HepG2 (cell line): ENCODE data around the gene SPSB2. TPM values are rescaled to one million over a fixed set of nuclear protein-coding genes. Genes with fewer than 3 reads are reported as not detected.
A peak's percentile ranks its signal among the peaks of the same experiment; 100 is the strongest.
"Not testable (repeated sequence)": the region's sequence is repeated elsewhere in the genome, so short reads cannot be mapped to it uniquely, and the experiment has no call there.

ENCODE experiments used
- ATAC-seq: fragments of 200-7000 bp; cut with Tn5 transposase; 3 replicates; pipeline ENCODE4 v1.9.1; 2020; ENCODE audit warnings: mild to moderate bottlenecking, moderate library complexity
- BruUV-seq: library from RNA; stranded (reverse); fragments of 400-500 nt; replicated peaks from 2 replicates; lab custom pipeline; 2021; lab: Mats Ljungman, UMichigan
- CTCF ChIA-PET: fragments of 300-600 bp; formaldehyde crosslinking; extraction: SDS; loops from one replicate; lab custom pipeline; 2021; ENCODE audit warnings: low total read pairs, inconsistent platforms, low intra/inter-chr PET ratio; lab: Yijun Ruan, JAX
- POLR2A ChIA-PET: fragments of 350-600 bp; sonication (Branson Sonifier 250); formaldehyde crosslinking; loops from one replicate; lab custom pipeline; 2020; ENCODE audit warnings: antibody characterized with exemption, inconsistent platforms; lab: Yijun Ruan, JAX
- DNase-seq: peaks from one replicate; pipeline ENCODE4 v3.0.0-alpha.2; 2015; ENCODE audit warnings: low spot score
- FAIRE-seq: peaks from 3 replicates; lab custom pipeline; 2011; peaks lifted over from hg19 to GRCh38; lab: Jason Lieb, UNC
- H2AFZ ChIP-seq: one replicate; pipeline ENCODE4 v1.6.1; 2011; ENCODE audit warnings: low read length, inconsistent platforms
- H3K27ac ChIP-seq: fragments of 300-600 bp; 3 replicates; pipeline ENCODE4 v1.8.0; 2011; ENCODE audit warnings: mixed run types, mild to moderate bottlenecking, mixed read lengths, low read length, inconsistent platforms; ENCODE audit not compliant: insufficient read depth; ENCODE audit errors: extremely low read length
- H3K27me3 ChIP-seq, 2 experiments: fragments of 200-600 bp in 1 of 2; 2 replicates in 1 of 2; 3 replicates in 1 of 2; pipeline versions ENCODE4 v1.6.0 to v1.8.0; 2011; ENCODE audit warnings: low read length in 2 of 2, mild to moderate bottlenecking in 2 of 2, moderate library complexity in 2 of 2, inconsistent platforms in 1 of 2; ENCODE audit not compliant: insufficient read depth in 2 of 2, control insufficient read depth in 1 of 2
- H3K36me3 ChIP-seq, 2 experiments: fragments of 200-600 bp in 1 of 2; replicated peaks in 1 of 2; 2 replicates in 1 of 2; 3 replicates in 1 of 2; pipeline versions ENCODE4 v1.5.1 to v1.8.0; 2011; ENCODE audit warnings: low read length in 2 of 2, inconsistent platforms in 1 of 2; ENCODE audit not compliant: insufficient read depth in 2 of 2, control insufficient read depth in 1 of 2
- H3K4me1 ChIP-seq: 2 replicates; pipeline ENCODE4 v1.5.1; 2012; ENCODE audit warnings: low read length, inconsistent platforms; ENCODE audit not compliant: insufficient read depth
- H3K4me2 ChIP-seq: 2 replicates; pipeline ENCODE4 v1.6.0; 2011; ENCODE audit warnings: low read depth, low read length, inconsistent platforms
- H3K4me3 ChIP-seq, 3 experiments: fragments of 200-600 bp in 1 of 3; sonication (generic), shearing (Covaris generic) in 1 of 3; replicated peaks in 1 of 3; 2 replicates each; pipeline ENCODE4 v1.5.1; 2011 to 2016; ENCODE audit warnings: low read length in 3 of 3, inconsistent platforms in 2 of 3, low read depth in 2 of 3, mild to moderate bottlenecking in 2 of 3, control low read depth in 1 of 3, mixed read lengths in 1 of 3; ENCODE audit not compliant: insufficient read depth in 1 of 3
- H3K79me2 ChIP-seq: one replicate; pipeline ENCODE4 v1.6.1; 2011; ENCODE audit warnings: low read length, inconsistent platforms; ENCODE audit not compliant: insufficient read depth
- H3K9ac ChIP-seq: 2 replicates; pipeline ENCODE4 v1.6.0; 2011; ENCODE audit warnings: mild to moderate bottlenecking, low read depth, low read length, inconsistent platforms; ENCODE audit not compliant: insufficient read depth
- H3K9me3 ChIP-seq: 2 replicates; pipeline ENCODE4 v1.5.1; 2012; ENCODE audit warnings: mild to moderate bottlenecking, low read length
- H4K20me1 ChIP-seq: 2 replicates; pipeline ENCODE4 v1.6.0; 2011; ENCODE audit warnings: inconsistent platforms, mild to moderate bottlenecking, low read length, moderate library complexity; ENCODE audit not compliant: insufficient read depth
- ATF1 ChIP-seq: IDR thresholded peaks from 2 replicates; pipeline ENCODE4 v1.6.1; 2016; ENCODE audit warnings: mild to moderate bottlenecking, control low read depth
- ERF ChIP-seq: IDR thresholded peaks from 2 replicates; pipeline ENCODE4 v1.6.1; 2018; ENCODE audit warnings: missing biosample characterization, missing genetic modification reagents
- HNRNPL ChIP-seq: fragments of 200-400 bp; formaldehyde crosslinking; IDR thresholded peaks from 2 replicates; pipeline ENCODE4 v1.6.1; 2017; ENCODE audit warnings: mild to moderate bottlenecking, low read depth, low read length
- KDM1A ChIP-seq: IDR thresholded peaks from 2 replicates; pipeline ENCODE4 v1.6.1; 2016; ENCODE audit warnings: missing compliant biosample characterization
- KDM5B ChIP-seq: sonication (generic); formaldehyde crosslinking; IDR thresholded peaks from 2 replicates; pipeline ENCODE4 v1.4.0; 2020; ENCODE audit warnings: missing genetic modification reagents, mild to moderate bottlenecking, borderline replicate concordance
- MBD4 ChIP-seq: IDR thresholded peaks from 2 replicates; pipeline ENCODE4 v1.6.1; 2012; ENCODE audit warnings: low read length, inconsistent platforms, borderline replicate concordance
- PHF20 ChIP-seq: sonication (generic); formaldehyde crosslinking; IDR thresholded peaks from 2 replicates; pipeline ENCODE4 v1.5.0; 2020; ENCODE audit warnings: mild to moderate bottlenecking, missing genetic modification reagents
- RAD51 ChIP-seq: fragments of 450-650 bp; IDR thresholded peaks from 2 replicates; pipeline ENCODE4 v1.6.1; 2016; ENCODE audit warnings: borderline replicate concordance
- RBAK ChIP-seq: sonication (generic); formaldehyde crosslinking; IDR thresholded peaks from 2 replicates; pipeline ENCODE4 v1.5.1; 2020; ENCODE audit warnings: mild to moderate bottlenecking, missing genetic modification reagents
- RELA ChIP-seq: sonication (generic); formaldehyde crosslinking; IDR thresholded peaks from 2 replicates; pipeline ENCODE4 v1.4.0; 2020; ENCODE audit warnings: missing genetic modification reagents
- RFXANK ChIP-seq: IDR thresholded peaks from 2 replicates; pipeline ENCODE4 v1.6.1; 2016
- STAT5B ChIP-seq: sonication (generic); formaldehyde crosslinking; IDR thresholded peaks from 2 replicates; pipeline ENCODE4 v1.4.0; 2020; ENCODE audit warnings: missing genetic modification reagents
- TGIF2 ChIP-seq: IDR thresholded peaks from 2 replicates; pipeline ENCODE4 v1.6.1; 2016; ENCODE audit warnings: control low read depth, missing compliant biosample characterization
- ZFP1 ChIP-seq: IDR thresholded peaks from 2 replicates; pipeline ENCODE4 v1.6.1; 2016
- ZFP37 ChIP-seq: sonication (generic); formaldehyde crosslinking; IDR thresholded peaks from 2 replicates; pipeline ENCODE4 v1.4.0; 2020; ENCODE audit warnings: missing genetic modification reagents, borderline replicate concordance
- ZNF292 ChIP-seq: sonication (generic); formaldehyde crosslinking; IDR thresholded peaks from 2 replicates; pipeline ENCODE4 v1.8.1; 2022; ENCODE audit warnings: mild to moderate bottlenecking, low read depth, missing genetic modification reagents, borderline replicate concordance
- ZNF558 ChIP-seq: sonication (generic); formaldehyde crosslinking; IDR thresholded peaks from 2 replicates; pipeline ENCODE4 v1.9.0; 2022; ENCODE audit warnings: mild to moderate bottlenecking, missing genetic modification reagents, borderline replicate concordance
- ZNF788 ChIP-seq: sonication (generic); formaldehyde crosslinking; IDR thresholded peaks from 2 replicates; pipeline ENCODE4 v1.5.0; 2020; ENCODE audit warnings: mild to moderate bottlenecking, missing genetic modification reagents, borderline replicate concordance
- WGBS: methylation state at CpG from one replicate; pipeline ENCODE4 v1.1.6; 2017; ENCODE audit warnings: low lambda C conversion rate; 5-methylcytosine and 5-hydroxymethylcytosine counted together
- in situ Hi-C: cut with HindIII; loops from 2 replicates; pipeline ENCODE4 v1.10.0; 2017; ENCODE audit warnings: low pct_unique_long_range_greater_than_20kb; ENCODE audit not compliant: extremely low pct_ligation_motif_present
- intact Hi-C: fragments of 100-400 bp; cut with micrococcal nuclease; formaldehyde crosslinking; loops from one replicate; pipeline ENCODE4 v1.10.0; 2022; ENCODE audit not compliant: unreplicated experiment
- polyA plus RNA-seq, 8 experiments: library from polyadenylated mRNA; depleted of rRNA in 3 of 8; stranded (reverse) in 7 of 8; unstranded in 1 of 8; fragments of >200 nt; fragmentation: Illumina TruSeq in 4 of 8; extraction: Trizol in 4 of 8; gene quantifications; 2 replicates each; pipeline versions ENCODE4 v1.2.1 to v1.2.3, GENCODE V29; 2011 to 2016; ENCODE audit warnings: low read depth in 4 of 8, missing spikeins in 1 of 8, mixed read lengths in 1 of 8; ENCODE audit not compliant: insufficient read depth in 1 of 8
- total RNA-seq, 5 experiments: library from RNA; depleted of rRNA; stranded (reverse); fragments of >200 nt; fragmentation: Illumina TruSeq; extraction: Trizol; gene quantifications; 2 replicates each; pipeline ENCODE4 v1.2.3, GENCODE V29; 2016; ENCODE audit warnings: low read depth in 1 of 5
- TF ChIP-seq, protein P1 (sequence below): IDR thresholded peaks from 2 replicates; pipeline ENCODE4 v1.6.1; 2016; ENCODE audit warnings: missing compliant biosample characterization, missing genetic modification reagents, borderline replicate concordance
- TF ChIP-seq, protein P2 (sequence below): sonication (generic); formaldehyde crosslinking; IDR thresholded peaks from 2 replicates; pipeline ENCODE4 v1.9.0; 2021; ENCODE audit warnings: missing genetic modification reagents, borderline replicate concordance

The SPSB2 gene
- total and polyA plus RNA-seq, 2 of the 13 experiments (the other 11 are each of a cell fraction or from before 2014, with no cell fraction given), result 2.0 to 6.2 TPM

DNA sequence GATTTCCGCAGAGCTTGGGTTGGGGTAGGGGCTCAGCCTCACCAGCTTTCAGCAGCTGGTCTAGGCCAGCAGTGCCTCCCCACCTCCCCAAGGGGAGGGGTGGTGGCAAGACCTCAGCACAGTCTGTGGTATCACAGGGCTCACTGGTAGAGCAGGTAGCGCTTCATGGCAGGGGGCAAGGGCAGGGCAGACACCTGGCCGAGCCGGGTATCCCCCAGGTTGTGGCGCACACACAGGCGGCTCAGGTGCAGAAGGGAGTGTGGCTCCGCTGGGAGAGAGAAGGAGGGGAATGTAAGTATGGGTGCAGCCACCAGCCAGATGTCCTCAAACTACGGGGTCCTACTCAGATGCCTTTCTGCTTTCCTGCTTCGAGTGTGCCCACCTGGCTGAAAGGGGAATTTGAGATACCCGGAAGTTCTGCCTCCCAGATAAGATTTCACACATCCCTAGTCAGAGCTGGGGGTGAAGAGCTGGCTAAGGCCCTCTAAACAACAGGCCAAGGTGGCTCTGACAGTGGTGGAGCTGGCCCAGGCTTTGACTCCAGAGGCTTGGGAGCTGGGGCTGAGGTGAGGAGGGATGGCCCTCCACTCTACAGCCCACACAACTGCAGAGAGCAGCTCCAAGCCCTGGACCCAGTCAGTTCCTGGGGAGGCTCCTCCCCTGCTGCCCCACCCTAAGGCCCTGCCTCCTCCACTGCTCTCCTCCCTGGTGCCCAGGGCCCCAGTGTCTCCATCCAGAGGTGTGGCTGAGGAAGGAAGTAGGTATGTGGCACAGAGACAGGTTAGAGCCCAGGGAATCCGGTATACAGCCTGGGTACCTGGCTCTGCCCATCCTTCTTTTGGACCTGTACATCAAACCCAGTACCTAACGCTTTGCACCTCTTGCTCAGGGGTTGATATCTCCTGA lies 1.8 kb downstream of the SPSB2 start (continued):
- no peak for TF ChIP-seq ZFP37
- no peak for TF ChIP-seq KDM1A (CRISPR knock-in tag)
- TF ChIP-seq HNRNPL, result peak; percentile 63; the same call in 1 of the 2 replicates
- no peak for TF ChIP-seq ZNF292 (CRISPR knock-in tag)
- TF ChIP-seq, protein P1, sequence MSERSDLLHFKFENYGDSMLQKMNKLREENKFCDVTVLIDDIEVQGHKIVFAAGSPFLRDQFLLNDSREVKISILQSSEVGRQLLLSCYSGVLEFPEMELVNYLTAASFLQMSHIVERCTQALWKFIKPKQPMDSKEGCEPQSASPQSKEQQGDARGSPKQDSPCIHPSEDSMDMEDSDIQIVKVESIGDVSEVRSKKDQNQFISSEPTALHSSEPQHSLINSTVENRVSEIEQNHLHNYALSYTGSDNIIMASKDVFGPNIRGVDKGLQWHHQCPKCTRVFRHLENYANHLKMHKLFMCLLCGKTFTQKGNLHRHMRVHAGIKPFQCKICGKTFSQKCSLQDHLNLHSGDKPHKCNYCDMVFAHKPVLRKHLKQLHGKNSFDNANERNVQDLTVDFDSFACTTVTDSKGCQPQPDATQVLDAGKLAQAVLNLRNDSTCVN (CRISPR knock-in tag), result no peak
- TF ChIP-seq TGIF2 (CRISPR knock-in tag), result 0 out of 2 replicates have a peak, but pooled peaks have one; percentile 10
- TF ChIP-seq RFXANK, result no peak
- no peak; the same call in 1 of the 2 replicates for TF ChIP-seq ERF (CRISPR knock-in tag)
- no peak for TF ChIP-seq ATF1
- TF ChIP-seq PHF20, result no peak
- 0 out of 2 replicates have a peak, but pooled peaks have one; percentile 34 for TF ChIP-seq MBD4
- 0 out of 2 replicates have a peak, but pooled peaks have one; percentile 20 for TF ChIP-seq ZNF558 (CRISPR knock-in tag)
- no peak for TF ChIP-seq RELA (CRISPR knock-in tag)
- TF ChIP-seq, protein P2, sequence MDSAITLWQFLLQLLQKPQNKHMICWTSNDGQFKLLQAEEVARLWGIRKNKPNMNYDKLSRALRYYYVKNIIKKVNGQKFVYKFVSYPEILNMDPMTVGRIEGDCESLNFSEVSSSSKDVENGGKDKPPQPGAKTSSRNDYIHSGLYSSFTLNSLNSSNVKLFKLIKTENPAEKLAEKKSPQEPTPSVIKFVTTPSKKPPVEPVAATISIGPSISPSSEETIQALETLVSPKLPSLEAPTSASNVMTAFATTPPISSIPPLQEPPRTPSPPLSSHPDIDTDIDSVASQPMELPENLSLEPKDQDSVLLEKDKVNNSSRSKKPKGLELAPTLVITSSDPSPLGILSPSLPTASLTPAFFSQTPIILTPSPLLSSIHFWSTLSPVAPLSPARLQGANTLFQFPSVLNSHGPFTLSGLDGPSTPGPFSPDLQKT, result no peak
- TF ChIP-seq RAD51, result no peak
- no peak for TF ChIP-seq ZFP1 (CRISPR knock-in tag)
- TF ChIP-seq KDM5B (CRISPR knock-in tag), result 0 out of 2 replicates have a peak, but pooled peaks have one; percentile 2
- no peak for TF ChIP-seq STAT5B (CRISPR knock-in tag)
- TF ChIP-seq ZNF788 (CRISPR knock-in tag), result no peak
- TF ChIP-seq RBAK (CRISPR knock-in tag), result no peak

DNA sequence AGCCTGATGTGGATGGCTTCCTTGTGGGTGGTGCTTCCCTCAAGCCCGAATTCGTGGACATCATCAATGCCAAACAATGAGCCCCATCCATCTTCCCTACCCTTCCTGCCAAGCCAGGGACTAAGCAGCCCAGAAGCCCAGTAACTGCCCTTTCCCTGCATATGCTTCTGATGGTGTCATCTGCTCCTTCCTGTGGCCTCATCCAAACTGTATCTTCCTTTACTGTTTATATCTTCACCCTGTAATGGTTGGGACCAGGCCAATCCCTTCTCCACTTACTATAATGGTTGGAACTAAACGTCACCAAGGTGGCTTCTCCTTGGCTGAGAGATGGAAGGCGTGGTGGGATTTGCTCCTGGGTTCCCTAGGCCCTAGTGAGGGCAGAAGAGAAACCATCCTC lies 2.8 kb downstream of the SPSB2 start:
- DNase-seq, FAIRE-seq, H3K27me3 ChIP-seq, H2AFZ ChIP-seq, intact Hi-C loops, BruUV-seq, H3K27ac ChIP-seq, H3K9me3 ChIP-seq, in situ Hi-C loops, H3K4me3 ChIP-seq, H3K9ac ChIP-seq, ATAC-seq: not testable (repeated sequence)
- CTCF ChIA-PET, result interaction anchor here (1.3 kb wide), 1 partner anchor 21 kb away, joined by 7 read pairs; no protein-coding TSS in a partner anchor
- H3K4me1 ChIP-seq, result peaks cover 57% of the 10 kb centered on the region
- peaks cover 29% of the 10 kb centered on the region for H3K79me2 ChIP-seq
- H3K4me2 ChIP-seq, result peak overlapping the region; percentile 93; the same call in 1 of the 2 replicates
- WGBS, result 96% methylated on average over 2 of the region's 4 CpGs
- POLR2A ChIA-PET, result interaction anchor here (2.0 to 3.6 kb wide), 3 partner anchors 18 to 29 kb away, joined by 9 to 50 read pairs (median 30); partner anchors contain the start of genes CDCA3 and USP5
- peaks cover 8 to 16% of the 10 kb centered on the region in 2 experiments for H3K36me3 ChIP-seq
- H4K20me1 ChIP-seq, result peaks cover 44% of the 10 kb centered on the region
